NCI-H2029 treated with DMSO at 0.1 percent for 48 hours (cell line): ENCODE data around the gene TCP10L.
"Not testable (repeated sequence)": the region's sequence is repeated elsewhere in the genome, so short reads cannot be mapped to it uniquely, and the experiment has no call there.

ENCODE experiments used
- DNase-seq: peaks from one replicate; lab custom pipeline; 2025; lab: John Stamatoyannopoulos, UW

Gene TCP10L

DNA sequence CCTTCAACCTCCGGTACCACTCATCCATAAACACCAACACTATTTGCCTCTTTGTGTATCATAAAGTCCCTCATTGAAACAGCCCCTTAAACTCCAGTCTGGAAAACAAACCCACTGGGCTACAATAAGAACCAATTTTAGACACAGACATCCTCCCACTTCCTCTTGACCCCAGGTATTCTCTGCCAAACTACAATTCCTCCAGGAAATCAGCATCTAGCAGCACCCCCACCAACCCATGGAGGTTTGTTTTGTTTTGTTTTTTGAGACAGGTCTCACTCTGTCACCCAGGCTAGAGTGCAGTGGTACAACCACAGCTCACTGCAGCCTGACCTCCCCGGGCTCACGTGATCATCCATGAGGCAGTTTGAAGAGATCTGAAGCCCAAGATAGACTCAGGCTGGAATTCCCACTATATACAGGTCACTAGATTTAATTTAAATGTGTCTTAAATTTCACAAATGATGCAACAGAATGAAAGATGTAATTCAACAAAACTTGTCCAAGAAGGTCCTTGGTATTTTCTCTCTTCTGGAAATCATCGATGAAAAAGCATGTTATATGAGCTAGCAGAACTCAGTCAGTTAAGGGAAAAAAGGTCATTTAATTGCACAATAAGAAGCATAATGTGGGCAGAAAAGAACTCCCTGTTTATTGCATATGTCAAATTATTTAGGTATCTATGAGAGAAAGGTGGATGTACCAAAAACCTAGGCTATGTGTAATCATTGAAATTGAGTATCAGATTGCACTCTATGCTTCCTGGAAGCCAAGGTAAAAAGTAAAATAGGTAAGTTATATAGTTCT, 30.3 kb downstream of the TCP10L start:
- DNase-seq: no peak

DNA sequence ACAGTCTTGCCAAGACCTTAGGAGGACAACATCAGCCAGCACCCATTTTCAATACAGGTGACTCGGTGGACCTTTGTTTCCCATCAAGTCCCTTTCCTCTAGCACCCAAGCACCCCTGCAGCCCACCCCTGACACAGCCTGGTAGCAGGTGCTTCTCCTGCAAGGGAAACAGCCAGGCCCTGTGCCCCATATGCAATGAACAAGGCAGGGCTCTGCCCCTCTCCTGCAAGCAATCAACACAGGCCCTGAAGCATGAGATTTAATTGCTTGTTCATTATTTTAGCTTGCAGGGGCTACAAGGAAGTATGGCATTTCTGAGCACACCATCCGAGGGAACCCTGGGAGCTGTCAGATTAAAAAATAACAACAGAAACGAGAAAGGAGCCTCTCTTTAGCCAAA, 35.4 kb downstream of the TCP10L start:
- DNase-seq: no peak

DNA sequence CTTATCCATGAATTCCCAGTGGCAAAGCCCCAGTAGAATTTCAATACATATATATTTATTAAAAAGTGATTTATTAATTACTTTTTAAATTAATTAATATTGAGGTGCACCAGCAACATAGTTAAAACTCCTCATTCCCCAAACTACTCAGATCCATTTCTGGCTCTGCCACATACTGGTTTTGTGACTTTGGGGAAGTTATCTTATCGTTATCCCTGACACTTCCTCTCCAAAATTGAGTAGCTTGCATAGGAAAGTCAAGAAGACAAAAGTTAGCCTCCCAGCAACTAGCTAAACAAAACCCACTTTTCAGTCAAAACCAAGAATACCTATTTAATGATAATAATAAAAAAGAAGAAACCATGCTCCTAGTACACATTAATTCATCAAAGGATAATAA, 35.9 kb downstream of the TCP10L start:
- no peak for DNase-seq

DNA sequence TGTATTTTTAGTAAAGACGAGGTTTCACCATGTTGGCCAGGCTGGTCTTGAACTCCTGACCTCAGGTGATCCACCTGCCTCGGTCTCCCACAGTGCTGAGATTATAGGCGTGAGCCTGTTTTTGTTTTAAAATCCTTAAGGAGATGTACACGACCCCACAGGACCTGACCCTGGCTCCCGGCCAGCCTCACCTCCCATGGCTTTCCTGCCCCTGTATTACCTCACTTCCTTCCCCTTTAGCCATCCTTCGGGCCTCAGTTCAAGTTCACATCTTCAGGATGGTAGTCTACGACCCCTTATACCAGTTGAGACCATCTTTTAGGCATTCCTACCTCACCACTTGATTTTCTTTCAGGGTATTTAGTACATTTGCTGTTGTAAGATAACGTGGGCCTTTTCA, 36.3 kb downstream of the TCP10L start:
- DNase-seq: no peak

DNA sequence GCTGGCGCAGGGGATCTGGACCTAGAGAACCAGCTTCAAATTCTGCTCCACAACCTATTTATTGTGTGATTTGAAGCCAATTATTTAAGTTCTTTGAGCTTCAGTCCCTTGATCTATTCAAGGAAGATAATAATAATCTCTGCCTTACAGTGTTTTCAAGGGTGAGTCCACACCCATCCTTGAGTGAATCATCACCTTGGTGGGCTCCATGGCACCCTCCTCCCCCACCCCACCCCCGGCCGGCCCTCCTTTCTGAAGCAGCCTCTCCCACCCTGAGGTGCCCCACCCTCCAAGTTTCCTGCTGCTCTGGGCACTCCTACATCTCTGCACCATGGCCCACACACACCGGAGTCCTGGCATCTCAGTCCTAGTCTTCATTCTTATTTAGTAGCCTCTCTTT, 38.3 kb downstream of the TCP10L start:
- DNase-seq: no peak

DNA sequence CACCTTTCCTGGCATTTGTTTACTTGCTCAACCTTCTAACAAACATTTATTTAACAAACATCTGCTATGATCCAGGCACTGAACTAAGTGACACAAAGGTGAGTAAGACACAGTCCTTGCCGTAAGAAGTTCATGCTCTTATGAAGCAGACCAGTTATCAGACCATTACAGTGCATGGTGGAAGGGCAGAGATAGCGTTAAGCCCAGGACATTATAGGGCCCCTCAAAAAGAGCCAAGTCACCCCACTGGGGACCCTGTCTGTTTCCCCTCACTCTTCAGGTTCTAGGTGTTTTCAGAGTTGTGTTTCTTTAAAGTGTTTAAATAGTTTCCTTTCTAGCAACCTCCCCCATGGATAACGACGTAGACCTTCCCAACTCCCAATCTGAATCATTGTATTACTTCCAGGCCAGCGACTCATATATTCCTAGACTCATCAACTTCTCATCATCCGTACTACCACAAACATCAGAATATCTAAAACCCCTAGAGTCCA, 39.3 kb downstream of the TCP10L start:
- no peak for DNase-seq

DNA sequence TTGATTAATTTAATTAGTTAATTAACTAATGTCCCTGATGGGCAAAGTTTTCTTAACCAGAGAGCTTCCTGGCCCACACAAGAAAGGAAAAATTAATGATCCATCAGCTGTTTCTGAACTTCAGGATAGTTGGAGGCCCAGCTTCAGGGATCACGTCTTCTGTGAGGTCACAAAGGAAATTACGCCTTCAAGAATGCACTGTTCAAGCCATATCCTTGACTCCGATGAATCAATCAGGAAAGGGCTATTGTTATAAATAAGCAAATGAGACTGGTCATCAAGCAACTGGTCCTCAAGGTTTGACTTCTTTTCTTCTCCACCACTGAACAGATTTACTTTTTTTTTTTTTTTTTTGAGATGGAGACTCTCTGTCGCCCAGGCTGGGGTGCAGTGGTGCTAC, 40.6 kb downstream of the TCP10L start:
- no peak for DNase-seq

DNA sequence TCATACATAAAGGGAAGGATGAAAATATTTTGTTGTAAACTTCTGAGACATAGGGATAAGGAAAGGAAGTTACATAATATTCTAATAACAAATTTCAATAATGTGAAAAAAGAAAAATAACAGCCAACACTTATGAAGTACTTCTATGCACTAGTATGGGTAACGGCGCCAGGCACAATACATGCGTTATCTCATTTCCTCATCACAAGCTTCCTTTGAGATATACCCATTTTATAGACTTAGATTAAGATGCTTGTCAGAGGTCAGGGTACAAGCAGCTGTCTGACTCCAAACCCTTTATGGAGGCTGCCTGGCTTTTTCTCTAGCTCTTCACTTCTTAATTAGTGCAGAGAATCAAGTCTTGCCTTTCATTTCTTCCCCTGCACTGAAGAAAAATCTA, 41.3 kb downstream of the TCP10L start:
- no peak for DNase-seq

DNA sequence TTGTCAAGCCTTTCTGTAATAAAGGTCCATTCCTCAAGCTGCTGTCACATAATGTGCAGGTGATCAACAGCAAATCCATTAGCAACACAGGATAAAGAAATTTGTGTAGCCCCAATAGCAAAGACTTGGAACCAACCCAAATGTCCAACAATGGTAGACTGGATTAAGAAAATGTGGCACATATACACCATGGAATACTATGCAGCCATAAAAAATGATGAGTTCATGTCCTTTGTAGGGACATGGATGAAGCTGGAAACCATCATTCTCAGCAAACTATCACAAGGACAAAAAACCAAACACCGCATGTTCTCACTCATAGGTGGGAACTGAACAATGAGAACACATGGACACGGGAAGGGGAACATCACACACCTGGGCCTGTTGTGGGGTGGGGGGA, 42.3 kb downstream of the TCP10L start:
- DNase-seq: not testable (repeated sequence)

DNA sequence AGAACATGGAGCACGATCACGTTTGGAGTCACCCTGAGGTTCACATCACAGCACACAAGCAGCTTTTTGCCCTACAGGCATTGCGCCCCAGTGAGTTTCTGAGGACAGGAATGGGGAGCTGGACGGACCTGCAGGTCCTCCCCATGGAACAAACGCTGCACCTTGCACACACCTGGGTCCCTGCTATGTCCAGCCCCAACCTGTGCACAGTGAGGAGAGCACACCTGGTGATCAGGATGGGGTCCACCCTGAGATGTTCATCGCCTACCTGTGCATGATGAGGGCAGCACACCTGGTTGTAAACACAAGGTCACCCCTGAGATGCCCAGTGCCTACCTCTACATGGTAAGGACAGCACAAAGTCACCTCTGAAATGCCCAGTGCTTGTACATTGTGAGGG, 45.9 kb downstream of the TCP10L start:
- no peak for DNase-seq

DNA sequence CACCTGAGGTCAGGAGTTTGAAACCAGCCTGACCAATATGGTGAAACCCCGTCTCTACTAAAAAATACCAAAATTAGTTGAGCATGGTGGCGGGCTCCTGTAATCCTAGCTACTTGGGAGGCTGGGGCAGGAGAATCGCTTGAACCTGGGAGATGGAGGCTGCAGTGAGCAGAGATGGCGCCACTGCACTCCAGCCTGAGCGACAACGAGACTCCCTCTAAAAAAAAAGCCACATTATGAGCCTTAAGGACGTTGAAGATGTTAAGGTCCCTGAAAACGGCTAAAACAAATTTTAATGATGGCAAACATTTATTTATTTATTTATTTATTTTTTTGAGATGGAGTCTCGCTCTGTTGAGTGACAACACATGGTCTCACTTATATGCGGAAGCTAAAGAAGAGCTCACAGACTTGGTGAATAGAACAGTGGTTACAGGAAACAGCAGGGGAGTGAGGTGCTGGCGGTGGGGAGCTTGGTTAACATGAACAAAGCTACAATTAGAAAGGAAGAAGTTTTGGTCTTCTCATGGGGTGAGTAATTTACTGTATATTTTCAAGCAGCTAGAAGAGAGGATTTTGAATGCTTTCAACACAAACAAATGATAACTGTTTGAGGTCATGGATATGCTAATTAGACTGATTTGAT, 47.1 kb downstream of the TCP10L start:
- no peak for DNase-seq

DNA sequence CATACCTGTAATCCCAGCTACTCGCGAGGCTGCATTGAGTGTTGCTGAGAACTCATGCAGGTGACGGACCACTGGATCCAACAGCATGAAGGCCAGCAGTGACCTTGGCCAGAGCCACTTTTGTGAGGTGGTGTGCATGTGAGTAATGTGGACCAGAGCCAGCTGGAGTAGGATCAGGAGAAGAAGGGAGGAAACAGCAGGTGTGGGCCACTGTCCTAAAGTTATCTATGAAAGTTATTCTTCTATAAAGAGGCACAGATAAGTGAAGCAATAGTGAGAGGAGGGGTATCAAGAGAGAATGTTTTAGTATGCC, 47.8 kb downstream of the TCP10L start:
- peak; percentile 14 for DNase-seq

DNA sequence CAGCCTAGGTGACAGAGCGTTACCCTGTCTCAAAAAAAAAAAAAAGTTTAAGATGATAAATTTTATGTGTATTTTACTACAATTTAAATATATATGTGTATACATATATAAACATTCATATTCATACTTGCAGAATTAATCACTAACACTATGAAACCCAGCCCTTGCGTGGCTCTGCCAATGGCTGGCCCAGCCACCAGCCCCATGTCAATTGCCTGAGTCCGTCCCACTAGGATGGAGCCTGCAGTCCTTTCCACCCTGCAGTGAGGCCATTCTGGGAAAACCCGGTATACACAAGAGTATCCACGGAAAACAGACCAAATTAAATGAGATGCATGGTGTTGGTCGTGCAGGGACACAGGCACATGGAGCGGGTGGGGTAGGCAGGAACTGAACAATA, 49.7 kb downstream of the TCP10L start:
- no peak for DNase-seq

DNA sequence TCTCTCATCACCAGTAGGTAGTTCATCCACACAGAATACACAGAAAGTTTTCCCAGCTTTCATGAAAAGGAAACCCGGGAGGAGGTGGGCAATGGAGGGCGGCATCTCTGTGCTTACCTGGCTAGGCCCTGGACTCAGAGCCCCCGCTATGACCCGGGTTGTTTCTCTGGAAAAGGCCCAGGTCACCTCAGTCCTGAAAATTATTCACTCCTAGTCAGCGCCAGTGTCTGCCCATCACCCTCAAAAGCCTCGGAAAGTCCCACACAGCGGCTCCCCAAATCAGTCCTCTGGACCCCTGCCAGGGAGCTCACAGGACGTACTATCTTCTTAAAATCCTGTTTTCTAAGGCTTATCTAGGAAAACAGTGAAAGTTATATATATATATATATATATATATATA, 51.2 kb downstream of the TCP10L start:
- no peak for DNase-seq

DNA sequence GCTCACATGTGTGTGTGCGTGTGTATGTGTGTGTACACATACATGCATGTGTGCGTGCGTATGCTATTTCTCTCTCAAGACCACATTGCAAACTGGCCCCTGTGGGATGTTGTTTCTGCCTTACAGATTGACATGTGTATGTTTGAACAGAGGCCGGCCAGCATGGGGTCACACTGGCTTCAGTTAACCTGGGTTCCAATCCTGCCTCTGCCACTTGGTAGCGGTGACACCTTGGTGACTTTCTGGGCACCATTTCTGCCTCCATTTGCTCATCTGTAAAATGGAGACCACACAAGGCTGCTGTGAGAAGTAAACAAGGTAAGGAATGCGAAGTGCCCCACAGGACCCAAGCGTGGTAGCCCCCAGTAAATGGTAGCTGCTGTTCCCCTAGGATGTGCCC, 51.7 kb downstream of the TCP10L start:
- DNase-seq: no peak

DNA sequence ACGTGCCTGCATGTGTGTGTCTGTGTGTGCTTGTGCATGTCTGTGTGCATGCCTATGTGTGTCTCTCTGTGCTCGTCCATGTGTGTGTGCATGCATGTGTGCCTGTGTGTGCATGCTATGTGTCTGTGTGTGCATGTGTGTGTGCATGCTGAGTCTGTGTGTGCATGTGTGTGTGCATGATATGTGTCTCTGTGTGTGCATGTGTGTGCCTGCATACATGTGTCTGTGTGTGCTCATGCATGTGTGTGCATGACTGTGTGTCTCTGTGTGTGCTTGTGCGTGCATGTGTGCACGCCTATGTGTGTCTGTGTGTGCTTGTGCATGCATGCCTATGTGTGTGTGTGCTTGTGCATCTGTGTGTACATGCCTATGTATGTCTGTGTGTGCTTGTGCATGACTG, 52.3 kb downstream of the TCP10L start:
- no peak for DNase-seq

DNA sequence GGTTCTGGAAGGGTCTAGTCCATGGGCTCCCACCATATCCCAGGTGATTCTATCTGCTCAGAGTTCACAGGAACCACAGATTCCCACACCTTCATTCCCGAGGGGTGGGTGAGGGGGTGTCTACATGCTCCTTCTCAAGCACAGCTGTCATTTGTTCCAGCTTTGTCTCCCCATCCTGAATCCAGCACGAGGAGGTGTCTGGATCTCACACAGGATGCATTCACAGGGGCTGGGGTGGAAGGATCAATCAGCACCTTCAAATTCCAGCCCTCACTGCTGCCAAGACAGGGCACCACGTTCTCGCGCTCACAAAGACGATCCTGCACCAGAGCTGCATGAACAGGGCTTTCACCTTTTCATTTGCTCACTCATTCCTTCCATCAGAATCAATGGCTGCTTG, 52.7 kb downstream of the TCP10L start:
- DNase-seq: no peak

DNA sequence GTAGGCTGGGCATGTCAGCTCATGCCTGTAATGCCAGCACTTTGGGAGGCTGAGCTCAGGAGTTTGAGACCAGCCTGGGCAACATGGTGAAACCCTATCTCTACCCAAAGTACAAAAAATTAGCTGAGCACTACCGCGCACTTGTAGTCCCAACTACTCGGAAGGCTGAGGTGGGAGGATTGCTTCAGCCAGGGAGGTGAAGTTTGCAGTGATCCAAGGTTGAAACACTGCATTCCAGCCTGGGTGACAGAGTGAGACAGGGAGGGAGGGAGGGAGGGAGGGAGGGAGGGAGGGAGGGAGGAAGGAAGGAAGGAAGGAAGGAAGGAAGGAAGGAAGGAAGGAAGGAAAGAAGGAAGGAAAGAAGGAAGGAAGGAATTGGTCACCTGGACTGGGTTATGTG, 53.8 kb downstream of the TCP10L start:
- DNase-seq: not testable (repeated sequence)

DNA sequence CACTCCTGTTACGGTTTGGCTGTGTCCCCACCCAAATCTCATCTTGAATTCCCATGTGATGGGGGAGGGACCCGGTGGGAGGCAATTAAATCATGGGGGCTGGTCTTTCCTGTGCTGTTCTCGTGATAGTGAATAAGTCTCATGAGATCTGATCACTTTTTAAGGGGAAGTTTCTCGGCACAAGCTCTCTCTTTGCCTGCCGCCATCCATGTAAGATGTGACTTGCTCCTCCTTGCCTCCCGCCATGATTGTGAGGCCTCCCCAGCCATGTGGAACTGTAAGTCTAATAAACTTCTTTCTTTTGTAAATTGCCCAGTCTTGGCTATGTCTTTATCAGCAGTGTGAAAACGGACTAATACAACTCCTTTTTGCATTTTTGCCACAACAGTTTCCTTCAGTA, 54.5 kb downstream of the TCP10L start:
- not testable (repeated sequence) for DNase-seq

DNA sequence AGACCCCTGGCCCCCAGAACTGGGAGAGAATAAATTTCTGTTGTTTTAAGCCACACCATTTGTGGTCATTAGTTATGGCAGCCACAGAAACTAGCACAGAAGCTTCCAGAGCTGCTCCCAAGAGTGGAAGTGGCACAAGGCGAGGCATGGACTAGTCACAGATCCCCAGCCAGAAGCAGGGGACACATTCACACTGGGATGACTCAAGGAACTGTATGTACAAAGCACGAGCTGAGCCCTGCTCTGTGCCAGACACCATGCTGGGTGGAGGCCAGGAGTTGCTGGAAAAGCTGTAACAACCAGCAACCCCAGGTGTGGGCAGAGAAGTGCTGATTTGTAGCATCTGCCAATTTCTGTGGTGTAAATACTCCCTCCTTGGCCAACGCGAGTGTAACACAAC, 55.6 kb downstream of the TCP10L start:
- no peak for DNase-seq

DNA sequence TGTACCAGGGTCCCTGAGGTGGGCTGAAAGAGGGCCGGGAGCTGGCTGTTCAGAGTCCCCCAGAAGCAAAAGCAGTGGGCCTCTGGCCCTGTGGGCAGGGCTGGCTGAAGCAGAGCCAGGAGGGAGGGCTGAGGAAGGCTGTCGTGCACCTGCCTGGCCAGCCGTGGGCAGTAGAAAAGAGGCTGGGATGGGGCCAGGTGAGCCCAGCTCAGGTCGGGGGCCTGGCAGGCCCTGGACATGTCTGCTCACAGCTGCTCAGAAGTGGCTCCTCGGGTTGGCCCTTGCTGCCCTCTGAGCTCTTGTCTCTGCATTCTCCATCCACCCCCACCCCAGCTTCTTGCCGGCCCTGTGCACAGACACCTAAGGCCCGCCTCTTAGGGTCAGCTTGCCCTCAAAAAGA, 60.0 kb downstream of the TCP10L start:
- no peak for DNase-seq

DNA sequence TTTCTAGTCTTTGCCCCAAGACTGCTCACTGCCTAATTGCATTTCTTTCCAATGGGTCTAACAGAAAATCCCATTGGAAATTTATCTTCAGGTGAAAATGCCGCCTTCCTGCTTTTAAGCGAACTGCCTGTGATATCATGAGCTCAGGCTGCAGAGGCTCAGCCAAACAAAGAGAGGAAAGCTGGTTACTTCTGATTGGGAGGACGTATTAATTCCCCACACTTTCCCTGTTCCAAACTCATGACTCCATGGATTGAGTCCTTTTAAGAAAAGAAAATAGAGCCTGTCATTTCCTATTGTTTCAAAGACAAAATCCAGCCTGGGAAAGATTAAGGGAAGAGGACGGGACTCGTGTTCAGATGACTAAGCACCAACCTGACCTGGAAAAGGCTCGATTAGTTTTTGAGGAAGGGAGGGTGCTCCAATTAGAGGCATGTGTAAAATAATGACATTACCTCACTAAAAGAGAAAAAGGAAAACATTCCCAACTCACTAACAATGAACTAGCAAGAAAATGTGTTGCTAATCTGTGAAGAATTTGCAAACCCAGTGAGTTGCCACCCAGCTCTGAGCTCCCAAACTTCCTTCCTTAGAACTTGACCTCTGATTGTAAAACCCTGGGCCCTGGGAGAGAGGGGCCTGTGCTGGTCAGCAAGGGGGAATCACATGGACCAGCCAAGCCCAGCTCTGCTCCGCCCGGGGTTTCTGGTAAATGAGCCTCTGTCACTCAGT, 61.2 kb downstream of the TCP10L start:
- no peak for DNase-seq
